ENCODE measurements around the gene IL17REL.

GRCh38 chr22:50012211-50013181 is at the start of gene IL17REL:
- no peak for TF ChIP-seq POLR2A (IDR thresholded peaks at IDR 0.05)
- TF ChIP-seq CTCF (IDR thresholded peaks at IDR 0.05): no peak
